Measurements from ENCODE around the gene LECT2. TPM values are rescaled to one million over a fixed set of nuclear protein-coding genes. Genes with fewer than 3 reads are reported as not detected.

LECT2 gene
- total RNA-seq, 1 donor from 2014 or later = not detected

DNA sequence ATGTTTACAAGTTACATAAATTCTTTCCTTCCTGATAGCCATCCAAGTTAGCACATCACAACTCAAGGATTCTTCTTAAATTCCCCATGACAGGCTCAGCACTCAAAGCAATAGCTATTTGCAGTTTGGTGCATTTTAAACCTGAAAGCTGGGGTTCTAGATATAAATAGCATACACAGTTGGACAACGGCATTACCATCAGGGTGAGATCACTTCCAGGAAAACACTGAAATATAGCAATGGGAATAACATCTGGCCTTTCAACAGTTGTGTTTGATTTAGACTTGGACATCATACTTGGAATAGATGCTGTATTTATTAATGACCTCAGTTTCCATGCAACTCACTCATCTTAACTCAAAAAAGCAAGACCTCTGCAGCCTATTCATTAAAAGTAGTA, 24.7 kb upstream of the LECT2 start:
- no peak overlapping the region for H3K27ac ChIP-seq
- DNase-seq (ENCODE audit: low spot score in 2 of 2) = no peak
- intact Hi-C loops (cut with DNase I) = no loop called here

DNA sequence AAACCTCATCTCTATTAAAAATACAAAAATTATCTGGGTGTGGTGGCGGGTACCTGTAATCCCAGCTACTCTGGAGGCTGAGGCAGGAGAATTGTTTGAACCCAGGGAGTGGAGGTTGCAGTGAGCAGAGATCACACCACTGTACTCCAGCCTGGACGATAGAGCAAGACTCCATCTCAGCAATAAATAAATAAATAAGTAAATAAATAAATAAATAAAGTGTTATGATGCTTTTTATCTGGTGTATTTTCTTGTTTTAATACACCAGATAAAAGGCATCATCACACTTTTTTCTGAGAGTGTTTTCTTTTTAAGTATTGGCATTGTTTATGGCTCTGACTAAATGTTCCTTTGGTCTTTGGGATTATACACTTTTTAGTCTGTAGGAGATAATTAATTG, 24.2 kb upstream of the LECT2 start:
- Histone ChIP-seq H3K27ac (no peak overlapping the region), H3K27me3 (no peaks in the 10 kb centered on the region), H3K9me3 (no peaks in the 10 kb centered on the region), H3K4me1 (peaks cover 0 to 9% of the 10 kb centered on the region in 2 donors), H3K4me3 (no peak overlapping the region), H3K36me3 (no peaks in the 10 kb centered on the region)
- TF ChIP-seq CTCF (IDR thresholded peaks at IDR 0.05) = no peak
- no peak for DNase-seq (ENCODE audit: low spot score in 2 of 2)
- intact Hi-C loops (cut with DNase I) = no loop called here

More for the DNA sequence above, 24.7 kb upstream of the LECT2 start:
- no peaks in the 10 kb centered on the region for H3K27me3 ChIP-seq
- no peaks in the 10 kb centered on the region for H3K9me3 ChIP-seq
- TF ChIP-seq CTCF (IDR thresholded peaks at IDR 0.05) = no peak
- H3K36me3 ChIP-seq = no peaks in the 10 kb centered on the region
- peaks cover 0 to 9% of the 10 kb centered on the region in 2 donors for H3K4me1 ChIP-seq
- H3K4me3 ChIP-seq = no peak overlapping the region

- no peak for DNase-seq (ENCODE audit: low spot score in 2 of 2)
- no peaks in the 10 kb centered on the region for H3K9me3 ChIP-seq
- H3K4me1 ChIP-seq = peaks cover 0 to 9% of the 10 kb centered on the region in 2 donors
- no peaks in the 10 kb centered on the region for H3K36me3 ChIP-seq
- no peak overlapping the region for H3K27ac ChIP-seq
- intact Hi-C loops (cut with DNase I) = no loop called here
- H3K4me3 ChIP-seq = no peak overlapping the region
- H3K27me3 ChIP-seq = no peaks in the 10 kb centered on the region
- TF ChIP-seq CTCF (IDR thresholded peaks at IDR 0.05) = no peak
Observed at GRCh38 chr5:135978212-135978631, 23.4 kb upstream of the LECT2 start.

GRCh38 chr5:135977375-135977928, 22.7 kb upstream of the LECT2 start:
- Histone ChIP-seq H3K27ac (no peak overlapping the region), H3K9me3 (no peaks in the 10 kb centered on the region), H3K36me3 (no peaks in the 10 kb centered on the region), H3K4me1 (peaks cover 0 to 9% of the 10 kb centered on the region in 2 donors), H3K4me3 (no peak overlapping the region), H3K27me3 (no peaks in the 10 kb centered on the region)
- TF ChIP-seq CTCF (IDR thresholded peaks at IDR 0.05) = peak; percentile 18 to 43 (median 40)
- intact Hi-C loops (cut with DNase I) = no loop called here
- peak; percentile 55 to 84 for DNase-seq (ENCODE audit: low spot score in 2 of 2)

DNA sequence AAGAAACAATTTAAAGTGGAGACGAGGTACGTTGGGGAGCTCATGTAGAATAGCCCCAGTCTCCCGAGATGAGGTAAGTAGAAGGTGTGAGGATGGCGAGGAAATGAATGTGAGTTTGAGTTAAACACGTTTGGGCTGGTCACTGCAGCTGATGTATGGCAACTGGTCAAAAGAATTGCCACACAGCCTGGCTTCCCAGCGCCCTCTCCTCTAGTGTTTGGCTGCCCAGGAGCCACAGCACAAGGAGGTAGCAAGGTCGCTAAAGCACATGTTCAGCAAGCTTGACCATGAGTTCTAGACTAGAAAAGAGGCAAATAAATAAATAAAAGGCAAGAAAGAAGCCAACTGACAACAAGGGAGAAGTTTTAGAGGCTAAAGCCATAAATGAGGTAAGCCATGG, 21.4 kb upstream of the LECT2 start:
- H3K9me3 ChIP-seq = no peaks in the 10 kb centered on the region
- no peak for TF ChIP-seq CTCF (IDR thresholded peaks at IDR 0.05)
- no peak overlapping the region for H3K27ac ChIP-seq
- H3K4me3 ChIP-seq = no peak overlapping the region
- DNase-seq (ENCODE audit: low spot score in 2 of 2) = no peak
- intact Hi-C loops (cut with DNase I) = no loop called here
- H3K27me3 ChIP-seq = no peaks in the 10 kb centered on the region
- H3K36me3 ChIP-seq = no peaks in the 10 kb centered on the region
- peaks cover 0 to 9% of the 10 kb centered on the region in 2 donors for H3K4me1 ChIP-seq

GRCh38 chr5:135975122-135975521, 20.3 kb upstream of the LECT2 start:
- H3K4me3 ChIP-seq = no peak overlapping the region
- no peak for DNase-seq (ENCODE audit: low spot score in 2 of 2)
- no peaks in the 10 kb centered on the region for H3K9me3 ChIP-seq
- H3K36me3 ChIP-seq = no peaks in the 10 kb centered on the region
- no peak for TF ChIP-seq CTCF (IDR thresholded peaks at IDR 0.05)
- intact Hi-C loops (cut with DNase I) = no loop called here
- H3K4me1 ChIP-seq = peaks cover 0 to 9% of the 10 kb centered on the region in 2 donors
- H3K27ac ChIP-seq = no peak overlapping the region
- H3K27me3 ChIP-seq = no peaks in the 10 kb centered on the region
